HUES6 (cell line): ENCODE results near the gene CHN1.
A peak's percentile ranks its signal among the peaks of the same experiment; 100 is the strongest.

Experiments used
- H3K27ac ChIP-seq: 2 replicates; pipeline ENCODE4 v1.7.0; 2013; ENCODE audit warnings: low read depth, mild to moderate bottlenecking, low read length, inconsistent platforms
- H3K27me3 ChIP-seq: 2 replicates; pipeline ENCODE4 v1.6.1; 2013; ENCODE audit warnings: low read length; ENCODE audit not compliant: control insufficient read depth, insufficient read depth
- H3K36me3 ChIP-seq: 2 replicates; pipeline ENCODE4 v1.6.1; 2013; ENCODE audit warnings: low read length; ENCODE audit not compliant: control insufficient read depth, insufficient read depth
- H3K4me1 ChIP-seq: 2 replicates; pipeline ENCODE4 v1.6.1; 2013; ENCODE audit warnings: low read length; ENCODE audit not compliant: control insufficient read depth, insufficient read depth
- H3K4me3 ChIP-seq: 2 replicates; pipeline ENCODE4 v1.5.1; 2013; ENCODE audit warnings: low read depth, low read length
- H3K9ac ChIP-seq: one replicate; pipeline ENCODE4 v1.6.1; 2013; ENCODE audit warnings: mild to moderate bottlenecking, low read length
- H3K9me3 ChIP-seq: 2 replicates; pipeline ENCODE4 v1.6.1; 2013; ENCODE audit warnings: low read depth, low read length; ENCODE audit not compliant: control insufficient read depth, insufficient read depth

Gene CHN1

GRCh38 chr2:174827371-174828369, 177.5 kb downstream of the CHN1 start:
- no peaks in the 10 kb centered on the region for H3K9me3 ChIP-seq
- no peak overlapping the region for H3K4me3 ChIP-seq
- H3K9ac ChIP-seq = peak overlapping the region; percentile 24
- H3K27me3 ChIP-seq = no peaks in the 10 kb centered on the region
- H3K4me1 ChIP-seq = peaks cover 41% of the 10 kb centered on the region
- H3K27ac ChIP-seq = 0 out of 2 replicates have a peak overlapping the region, but pooled peaks have one; percentile 3
- H3K36me3 ChIP-seq = peaks cover 5% of the 10 kb centered on the region

GRCh38 chr2:174826051-174826450, 179.1 kb downstream of the CHN1 start:
- Histone ChIP-seq H3K27ac (peak overlapping the region; percentile 22; the same call in 1 of the 2 replicates), H3K27me3 (no peaks in the 10 kb centered on the region), H3K4me3 (no peak overlapping the region), H3K36me3 (peaks cover 16% of the 10 kb centered on the region), H3K9me3 (no peaks in the 10 kb centered on the region), H3K9ac (no peak overlapping the region), H3K4me1 (peaks cover 41% of the 10 kb centered on the region)

- H3K27ac ChIP-seq = no peak overlapping the region
- H3K9ac ChIP-seq = no peak overlapping the region
- H3K4me1 ChIP-seq = peaks cover 37% of the 10 kb centered on the region
- peaks cover 20% of the 10 kb centered on the region for H3K36me3 ChIP-seq
- H3K27me3 ChIP-seq = no peaks in the 10 kb centered on the region
- no peak overlapping the region for H3K4me3 ChIP-seq
- 0 out of 2 replicates have a peak, but pooled peaks cover 3% of the 10 kb centered on the region for H3K9me3 ChIP-seq
Measured at GRCh38 chr2:174824068-174824467, 181.1 kb downstream of the CHN1 start.

- H3K4me3 ChIP-seq = no peak overlapping the region
- H3K9me3 ChIP-seq = 0 out of 2 replicates have a peak, but pooled peaks cover 3% of the 10 kb centered on the region
- no peak overlapping the region for H3K9ac ChIP-seq
- H3K27ac ChIP-seq = no peak overlapping the region
- peaks cover 20% of the 10 kb centered on the region for H3K36me3 ChIP-seq
- peaks cover 15% of the 10 kb centered on the region for H3K4me1 ChIP-seq
- no peaks in the 10 kb centered on the region for H3K27me3 ChIP-seq
Measured at GRCh38 chr2:174821628-174822027, 183.6 kb downstream of the CHN1 start.

- no peak overlapping the region for H3K4me3 ChIP-seq
- H3K27me3 ChIP-seq = no peaks in the 10 kb centered on the region
- 0 out of 2 replicates have a peak, but pooled peaks cover 3% of the 10 kb centered on the region for H3K9me3 ChIP-seq
- peaks cover 23% of the 10 kb centered on the region for H3K36me3 ChIP-seq
- no peak overlapping the region for H3K27ac ChIP-seq
- no peak overlapping the region for H3K9ac ChIP-seq
- peaks cover 10% of the 10 kb centered on the region; the same call in 1 of the 2 replicates for H3K4me1 ChIP-seq
Measured at GRCh38 chr2:174820361-174820760, 184.8 kb downstream of the CHN1 start.

- H3K36me3 ChIP-seq = peaks cover 12% of the 10 kb centered on the region
- H3K9ac ChIP-seq = no peak overlapping the region
- 0 out of 2 replicates have a peak, but pooled peaks cover 2% of the 10 kb centered on the region for H3K9me3 ChIP-seq
Measured at GRCh38 chr2:174815526-174815925, 189.7 kb downstream of the CHN1 start.

GRCh38 chr2:174812037-174812436, 193.1 kb downstream of the CHN1 start:
- no peak overlapping the region for H3K9ac ChIP-seq
- H3K27ac ChIP-seq = no peak overlapping the region
- H3K27me3 ChIP-seq = no peaks in the 10 kb centered on the region

More at GRCh38 chr2:174815526-174815925, 189.7 kb downstream of the CHN1 start:
- Histone ChIP-seq H3K27ac (no peak overlapping the region), H3K27me3 (no peaks in the 10 kb centered on the region), H3K4me3 (no peak overlapping the region), H3K4me1 (peaks cover 5% of the 10 kb centered on the region; the same call in 1 of the 2 replicates)

GRCh38 chr2:174807931-174808330, 197.2 kb downstream of the CHN1 start:
- Histone ChIP-seq H3K4me1 (no peaks in the 10 kb centered on the region), H3K27ac (no peak overlapping the region), H3K27me3 (no peaks in the 10 kb centered on the region), H3K9ac (no peak overlapping the region), H3K9me3 (no peaks in the 10 kb centered on the region), H3K36me3 (peaks cover 41% of the 10 kb centered on the region), H3K4me3 (no peak overlapping the region)

More at GRCh38 chr2:174812037-174812436, 193.1 kb downstream of the CHN1 start:
- H3K4me1 ChIP-seq = peaks cover 5% of the 10 kb centered on the region; the same call in 1 of the 2 replicates
- peaks cover 25% of the 10 kb centered on the region for H3K36me3 ChIP-seq
- H3K4me3 ChIP-seq = no peak overlapping the region
- H3K9me3 ChIP-seq = no peaks in the 10 kb centered on the region

- Histone ChIP-seq H3K9ac (no peak overlapping the region), H3K4me1 (no peaks in the 10 kb centered on the region), H3K36me3 (peaks cover 41% of the 10 kb centered on the region), H3K4me3 (no peak overlapping the region), H3K27ac (no peak overlapping the region), H3K27me3 (no peaks in the 10 kb centered on the region), H3K9me3 (no peaks in the 10 kb centered on the region)
Measured at GRCh38 chr2:174805803-174806202, 199.4 kb downstream of the CHN1 start.

GRCh38 chr2:174802459-174802858, 202.7 kb downstream of the CHN1 start:
- peaks cover 35% of the 10 kb centered on the region for H3K36me3 ChIP-seq
- no peak overlapping the region for H3K27ac ChIP-seq
- no peak overlapping the region for H3K9ac ChIP-seq
- no peaks in the 10 kb centered on the region for H3K27me3 ChIP-seq
- no peaks in the 10 kb centered on the region for H3K4me1 ChIP-seq
- H3K4me3 ChIP-seq = no peak overlapping the region
- H3K9me3 ChIP-seq = no peaks in the 10 kb centered on the region
